H1 (cell line): ENCODE results near the gene STK40. TPM values are rescaled to one million over a fixed set of nuclear protein-coding genes. Genes with fewer than 3 reads are reported as not detected.

ENCODE experiments used
- CTCF ChIA-PET: fragments of 300-600 bp; sonication (Branson Sonifier 250); formaldehyde crosslinking; loops from one replicate; lab custom pipeline; 2021; ENCODE audit not compliant: partially characterized antibody; lab: Charles Lee
- POLR2A ChIA-PET: fragments of 300-600 bp; sonication (Branson Sonifier 250); formaldehyde crosslinking; loops from one replicate; lab custom pipeline; 2021; ENCODE audit warnings: inconsistent platforms; ENCODE audit not compliant: partially characterized antibody; lab: Charles Lee
- DNase-seq, 2 experiments: peaks; one replicate each; pipeline versions ENCODE4 v3.0.0 to v3.0.0-alpha.2; 2010 to 2022; ENCODE audit warnings: low spot score in 2 of 2, low read depth in 1 of 2, mixed read lengths in 1 of 2
- FAIRE-seq: peaks from 2 replicates; lab custom pipeline; 2011; peaks lifted over from hg19 to GRCh38; lab: Jason Lieb, UNC
- H2AFZ ChIP-seq: 2 replicates; pipeline ENCODE4 v1.8.1; 2012; ENCODE audit warnings: low read length, inconsistent platforms
- H2AK5ac ChIP-seq: 2 replicates; pipeline ENCODE4 v1.6.1; 2013; ENCODE audit warnings: low read depth, low read length
- H2BK120ac ChIP-seq: replicated peaks from 2 replicates; pipeline ENCODE3; 2013; ENCODE audit warnings: low read depth, low read length, inconsistent platforms
- H2BK12ac ChIP-seq: 2 replicates; pipeline ENCODE4 v1.6.1; 2013; ENCODE audit warnings: low read depth, low read length
- H2BK15ac ChIP-seq: 2 replicates; pipeline ENCODE4 v1.6.1; 2013; ENCODE audit warnings: low read length
- H2BK20ac ChIP-seq: 2 replicates; pipeline ENCODE4 v1.6.1; 2013; ENCODE audit warnings: low read length
- H2BK5ac ChIP-seq: 2 replicates; pipeline ENCODE4 v1.6.1; 2013; ENCODE audit warnings: low read depth, low read length
- H3K14ac ChIP-seq: 2 replicates; pipeline ENCODE4 v1.6.1; 2013; ENCODE audit warnings: inconsistent platforms; ENCODE audit not compliant: insufficient read length
- H3K18ac ChIP-seq: 2 replicates; pipeline ENCODE4 v1.6.1; 2013; ENCODE audit warnings: low read length; ENCODE audit errors: extremely low read depth
- H3K23ac ChIP-seq: 2 replicates; pipeline ENCODE4 v1.6.1; 2013; ENCODE audit warnings: inconsistent platforms; ENCODE audit not compliant: insufficient read length
- H3K23me2 ChIP-seq: 2 replicates; pipeline ENCODE4 v1.6.1; 2013; ENCODE audit warnings: low read depth, low read length
- H3K27ac ChIP-seq: 2 replicates; pipeline ENCODE4 v1.6.1; 2011; ENCODE audit warnings: low read depth, low read length, inconsistent platforms
- H3K27me3 ChIP-seq, 4 experiments: replicated peaks in 1 of 4; 1 replicate in 1 of 4; 2 replicates in 3 of 4; pipeline versions ENCODE4 v1.6.1 to v1.8.1; 2011 to 2013; ENCODE audit warnings: low read length in 3 of 4, mild to moderate bottlenecking in 3 of 4, inconsistent platforms in 2 of 4, mixed read lengths in 2 of 4, moderate library complexity in 1 of 4; ENCODE audit not compliant: control insufficient read depth in 3 of 4, insufficient read depth in 3 of 4; ENCODE audit errors: extremely low read depth in 1 of 4
- H3K36me3 ChIP-seq, 4 experiments: 2 replicates each; pipeline versions ENCODE4 v1.6.1 to v1.8.1; 2011 to 2013; ENCODE audit warnings: mild to moderate bottlenecking in 4 of 4, low read length in 3 of 4, moderate library complexity in 2 of 4, control low read depth in 1 of 4, inconsistent platforms in 1 of 4; ENCODE audit not compliant: insufficient read depth in 4 of 4, control insufficient read depth in 2 of 4
- H3K4ac ChIP-seq: replicated peaks from 2 replicates; pipeline ENCODE3; 2013; ENCODE audit warnings: low read length, low read depth, mixed read lengths, inconsistent platforms; ENCODE audit not compliant: insufficient read length
- H3K4me1 ChIP-seq, 4 experiments: replicated peaks in 1 of 4; 1 replicate in 1 of 4; 2 replicates in 3 of 4; pipeline versions ENCODE4 v1.6.1 to v1.8.1; 2011 to 2013; ENCODE audit warnings: low read length in 3 of 4, inconsistent platforms in 2 of 4, mixed read lengths in 1 of 4; ENCODE audit not compliant: insufficient read depth in 4 of 4, control insufficient read depth in 3 of 4
- H3K4me2 ChIP-seq, 2 experiments: 2 replicates each; pipeline versions ENCODE4 v1.6.1 to v1.8.1; 2011 to 2013; ENCODE audit warnings: low read depth in 2 of 2, low read length in 2 of 2, control low read depth in 1 of 2, inconsistent platforms in 1 of 2, mild to moderate bottlenecking in 1 of 2; ENCODE audit not compliant: insufficient read depth in 1 of 2
- H3K4me3 ChIP-seq, 4 experiments: fragments of 200-600, 300-600 bp in 1 of 4; sonication (generic), shearing (Covaris generic), sonication (Bioruptor Twin) in 1 of 4; 2 replicates each; pipeline versions ENCODE4 v1.5.1 to v1.8.1; 2011 to 2016; ENCODE audit warnings: low read length in 4 of 4, low read depth in 3 of 4, control low read depth in 2 of 4, inconsistent platforms in 2 of 4, mild to moderate bottlenecking in 2 of 4, mixed read lengths in 1 of 4, moderate library complexity in 1 of 4; ENCODE audit not compliant: insufficient read depth in 2 of 4; ENCODE audit errors: extremely low read depth in 1 of 4
- H3K56ac ChIP-seq: replicated peaks from 2 replicates; pipeline ENCODE3; 2013; ENCODE audit warnings: low read depth, mild to moderate bottlenecking, mixed read lengths, low read length, inconsistent platforms; ENCODE audit not compliant: insufficient read length
- H3K79me1 ChIP-seq: 2 replicates; pipeline ENCODE4 v1.6.1; 2013; ENCODE audit warnings: low read depth, low read length, control low read depth
- H3K79me2 ChIP-seq, 2 experiments: 2 replicates each; pipeline versions ENCODE4 v1.6.1 to v1.8.1; 2012 to 2013; ENCODE audit warnings: low read length in 2 of 2, mild to moderate bottlenecking in 2 of 2, inconsistent platforms in 1 of 2; ENCODE audit not compliant: insufficient read depth in 2 of 2, control insufficient read depth in 1 of 2
- H3K9ac ChIP-seq, 4 experiments: replicated peaks in 1 of 4; 1 replicate in 1 of 4; 2 replicates in 3 of 4; pipeline versions ENCODE4 v1.6.1 to v1.8.1; 2011 to 2013; ENCODE audit warnings: low read depth in 3 of 4, low read length in 3 of 4, control low read depth in 2 of 4, mild to moderate bottlenecking in 2 of 4, moderate library complexity in 2 of 4, inconsistent platforms in 1 of 4; ENCODE audit errors: extremely low read depth in 1 of 4
- H3K9me3 ChIP-seq, 2 experiments: 2 replicates each; pipeline versions ENCODE4 v1.6.1 to v1.8.1; 2012 to 2013; ENCODE audit warnings: mild to moderate bottlenecking in 2 of 2, moderate library complexity in 2 of 2, control low read depth in 1 of 2, inconsistent platforms in 1 of 2, low read depth in 1 of 2, low read length in 1 of 2, mixed read lengths in 1 of 2; ENCODE audit not compliant: insufficient read depth in 2 of 2
- H4K20me1 ChIP-seq, 2 experiments: replicated peaks in 1 of 2; 2 replicates each; pipeline versions ENCODE3 to v1.8.1; 2011 to 2013; ENCODE audit warnings: inconsistent platforms in 2 of 2, low read length in 2 of 2, mild to moderate bottlenecking in 1 of 2; ENCODE audit not compliant: insufficient read depth in 2 of 2, control insufficient read depth in 1 of 2
- H4K5ac ChIP-seq: 2 replicates; pipeline ENCODE4 v1.6.1; 2013; ENCODE audit warnings: low read length, low read depth, mixed read lengths, inconsistent platforms; ENCODE audit not compliant: insufficient read length
- H4K8ac ChIP-seq: 2 replicates; pipeline ENCODE4 v1.8.0; 2013; ENCODE audit warnings: mild to moderate bottlenecking, moderate library complexity, low read length, inconsistent platforms; ENCODE audit not compliant: insufficient read depth; ENCODE audit errors: extremely low read depth
- H4K91ac ChIP-seq: replicated peaks from 2 replicates; pipeline ENCODE3; 2013; ENCODE audit warnings: low read length, mixed read lengths, inconsistent platforms; ENCODE audit not compliant: insufficient read length
- ASH2L ChIP-seq: fragments of 200-600, 300-600 bp; sonication (generic); IDR thresholded peaks from one replicate; pipeline ENCODE4 v1.7.1; 2017; ENCODE audit warnings: low read length
- ATF2 ChIP-seq: IDR thresholded peaks from 2 replicates; pipeline ENCODE4 v1.6.1; 2012; ENCODE audit warnings: low read length, inconsistent platforms
- ATF3 ChIP-seq: IDR thresholded peaks from 2 replicates; pipeline ENCODE4 v1.6.1; 2011; ENCODE audit warnings: low read depth, mild to moderate bottlenecking, low read length; ENCODE audit not compliant: insufficient read depth
- CBX5 ChIP-seq: fragments of 300-800, 300-1000 bp; sonication (generic); IDR thresholded peaks from 2 replicates; pipeline ENCODE4 v1.7.1; 2016; ENCODE audit warnings: antibody characterized with exemption, low read length, low read depth
- EP300 ChIP-seq, 2 experiments: IDR thresholded peaks; 1 replicate in 1 of 2; 2 replicates in 1 of 2; pipeline ENCODE4 v1.6.1; 2011 to 2012; ENCODE audit warnings: low read depth in 2 of 2, low read length in 2 of 2, mild to moderate bottlenecking in 2 of 2, borderline replicate concordance in 1 of 2, inconsistent platforms in 1 of 2, moderate library complexity in 1 of 2
- JUN ChIP-seq: IDR thresholded peaks from 2 replicates; pipeline ENCODE4 v1.6.1; 2011; ENCODE audit warnings: low read depth, mild to moderate bottlenecking, improper control_type of control experiment, low read length
- KDM1A ChIP-seq: fragments of 200-600, 300-600 bp; sonication (generic); IDR thresholded peaks from 2 replicates; pipeline ENCODE4 v1.7.1; 2016; ENCODE audit warnings: mild to moderate bottlenecking, low read length, borderline replicate concordance
- NRF1 ChIP-seq: IDR thresholded peaks from 2 replicates; pipeline ENCODE4 v1.6.1; 2011; ENCODE audit warnings: mild to moderate bottlenecking, low read depth, low read length, improper control_type of control experiment
- POLR2A ChIP-seq, 2 experiments: IDR thresholded peaks; 1 replicate in 1 of 2; 2 replicates in 1 of 2; pipeline ENCODE4 v1.6.1; 2011; ENCODE audit warnings: low read depth in 2 of 2, low read length in 2 of 2, mild to moderate bottlenecking in 2 of 2; ENCODE audit errors: control extremely low read depth in 1 of 2
- RBBP5 ChIP-seq: IDR thresholded peaks from 2 replicates; pipeline ENCODE4 v1.7.1; 2012; ENCODE audit warnings: low read depth, mild to moderate bottlenecking, inconsistent platforms, low read length, moderate library complexity, borderline replicate concordance
- RXRA ChIP-seq: IDR thresholded peaks from 2 replicates; pipeline ENCODE4 v1.6.1; 2011; ENCODE audit warnings: low read depth, mild to moderate bottlenecking, low read length, moderate library complexity; ENCODE audit not compliant: insufficient read depth
- WGBS, 2 experiments: shearing (Covaris generic) in 1 of 2; methylation state at CpG; one replicate each; pipeline versions ENCODE4 v1.1.6 to v1.1.7; 2013 to 2015; ENCODE audit warnings: low lambda C conversion rate in 2 of 2, mixed read lengths in 2 of 2, inconsistent platforms in 1 of 2, low coverage in 1 of 2, missing lambda C conversion rate in 1 of 2; ENCODE audit not compliant: insufficient replicate concordance in 2 of 2, insufficient coverage in 1 of 2, insufficient read length in 1 of 2; ENCODE audit errors: extremely low coverage in 1 of 2, missing lambda C conversion rate in 1 of 2; 5-methylcytosine and 5-hydroxymethylcytosine counted together
- polyA plus RNA-seq, 7 experiments: library from polyadenylated mRNA; depleted of rRNA in 3 of 7; stranded (reverse) in 5 of 7; unstranded in 2 of 7; fragments of >200 nt in 5 of 7; fragments of 200-250 nt in 2 of 7; gene quantifications; 1 replicate in 5 of 7; 2 replicates in 1 of 7; 4 replicates in 1 of 7; pipeline versions ENCODE4 v1.2.1 to v1.2.3, GENCODE V29; 2011 to 2013; ENCODE audit warnings: missing spikeins in 2 of 7, mixed read lengths in 2 of 7
- total RNA-seq: library from RNA; stranded (reverse); fragmentation: NEBNext Ultra II Directional; extraction: Animal tissue kit (Norgen Biotek cat#: 25700); gene quantifications from 2 replicates; pipeline ENCODE4 v1.2.1, GENCODE V29; 2021

Gene STK40
- total and polyA plus RNA-seq, 2 of the 8 experiments (the other 6 are each of a cell fraction or from before 2014, with no cell fraction given), result 13.6 to 28.6 TPM

DNA sequence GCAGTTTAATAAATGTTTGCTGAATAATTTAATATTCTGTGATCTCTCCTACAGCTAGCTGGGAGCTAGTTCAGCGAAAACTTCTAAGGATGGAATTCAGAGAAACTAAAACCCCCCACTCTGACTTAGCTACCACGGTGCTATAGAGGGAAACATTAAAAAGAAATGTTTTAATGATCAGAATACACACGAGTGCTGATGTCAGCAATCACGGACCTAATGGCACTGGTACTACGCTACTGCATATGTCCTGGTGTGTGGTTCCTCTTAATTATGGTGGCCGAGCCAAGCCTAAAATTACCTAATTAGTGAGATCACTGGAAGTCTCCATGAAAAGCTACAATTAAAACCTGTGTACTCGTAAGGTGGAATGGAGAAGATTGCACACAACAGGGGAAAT is 35.9 kb upstream of the STK40 start:
- Histone ChIP-seq H4K8ac (no peak overlapping the region), H3K79me1 (no peaks in the 10 kb centered on the region), H3K4me3 (no peak overlapping the region), H3K9me3 (no peaks in the 10 kb centered on the region), H2BK120ac (no peak overlapping the region), H4K20me1 (no peaks in the 10 kb centered on the region), H3K9ac (no peak overlapping the region), H3K14ac (no peak overlapping the region), H2BK20ac (no peak overlapping the region), H3K27ac (no peak overlapping the region), H3K23ac (no peak overlapping the region), H2AK5ac (no peak overlapping the region), H2BK5ac (no peak overlapping the region), H3K27me3 (no peaks in the 10 kb centered on the region), H2AFZ (no peak overlapping the region), H4K5ac (no peak overlapping the region), H3K4ac (no peak overlapping the region), H3K4me2 (no peak overlapping the region), H3K56ac (no peak overlapping the region), H4K91ac (no peak overlapping the region), H3K4me1 (no peaks in the 10 kb centered on the region), H2BK15ac (no peak overlapping the region), H3K36me3 (no peaks in the 10 kb centered on the region), H3K23me2 (no peaks in the 10 kb centered on the region), H3K18ac (no peak overlapping the region), H3K79me2 (no peaks in the 10 kb centered on the region), H2BK12ac (no peak overlapping the region)
- FAIRE-seq (no peak), DNase-seq (no peak)
- ChIA-PET POLR2A (interaction anchor here (1.5 to 1.8 kb wide), 3 partner anchors 35 to 116 kb away, joined by 3 to 7 read pairs (median 5); partner anchors contain the start of gene SH3D21), CTCF (interaction anchor here (0.6 to 4.6 kb wide), 20 partner anchors 9 to 294 kb away, joined by 3 to 30 read pairs (median 4); partner anchors contain the start of gene TRAPPC3)
- 88% methylated on average over 7 of the region's 7 CpGs; no CpG with 5 or more reads in 1 of the 2 experiments for WGBS, 2 experiments
- TF ChIP-seq RXRA (no peak), NRF1 (no peak), ATF2 (no peak), KDM1A (no peak), ATF3 (no peak), JUN (no peak), ASH2L (no peak), CBX5 (no peak), EP300 (IDR thresholded peaks at IDR 0.05; ENCODE audit: borderline replicate concordance in 1 of 2, low read depth in 2 of 2, low read length in 2 of 2) (no peak), RBBP5 (no peak), POLR2A (IDR thresholded peaks at IDR 0.05; ENCODE audit: control extremely low read depth in 1 of 2, low read depth in 2 of 2, low read length in 2 of 2) (no peak)
